NCI-H2107 treated with DMSO at 0.1 percent for 48 hours (cell line): ENCODE measurements around the gene UBE2D4.
"Not testable (repeated sequence)": the region's sequence is repeated elsewhere in the genome, so short reads cannot be mapped to it uniquely, and the experiment has no call there.

ENCODE experiments used
- DNase-seq: peaks from one replicate; lab custom pipeline; 2025; ENCODE audit not compliant: unreplicated experiment; lab: John Stamatoyannopoulos, UW

UBE2D4 gene

GRCh38 chr7:43925984-43926797 lies at the start of gene UBE2D4:
Gene UBE2D4 (plus strand): TSS chr7:43926436. CDS start chr7:43926533, 97 bp downstream.
- DNase-seq: peak; percentile 69

- DNase-seq: no peak
Measured at GRCh38 chr7:43876976-43877745, 49.1 kb upstream of the UBE2D4 start.

GRCh38 chr7:43877968-43878864 lies 48.0 kb upstream of the UBE2D4 start:
- no peak for DNase-seq

- DNase-seq: no peak
Measured at GRCh38 chr7:43878867-43879266, 47.4 kb upstream of the UBE2D4 start.

GRCh38 chr7:43879477-43879876 lies 46.8 kb upstream of the UBE2D4 start:
- no peak for DNase-seq

- DNase-seq: no peak
Measured at GRCh38 chr7:43880596-43880995, 45.6 kb upstream of the UBE2D4 start.

- DNase-seq: no peak
Measured at GRCh38 chr7:43884209-43884608, 42.0 kb upstream of the UBE2D4 start.

- DNase-seq: no peak
Measured at GRCh38 chr7:43884617-43885016, 41.6 kb upstream of the UBE2D4 start.

GRCh38 chr7:43888993-43889945 lies 37.0 kb upstream of the UBE2D4 start:
- no peak for DNase-seq

- no peak for DNase-seq
Measured at GRCh38 chr7:43890468-43890867, 35.8 kb upstream of the UBE2D4 start.

GRCh38 chr7:43891069-43891955 lies 34.9 kb upstream of the UBE2D4 start:
- no peak for DNase-seq

GRCh38 chr7:43895847-43896415 lies 30.3 kb upstream of the UBE2D4 start:
- no peak for DNase-seq

GRCh38 chr7:43898571-43898970 lies 27.7 kb upstream of the UBE2D4 start:
- not testable (repeated sequence) for DNase-seq

- DNase-seq: no peak
Measured at GRCh38 chr7:43902542-43903054, 23.6 kb upstream of the UBE2D4 start.

- no peak for DNase-seq
Measured at GRCh38 chr7:43904533-43905208, 21.6 kb upstream of the UBE2D4 start.

- no peak for DNase-seq
Measured at GRCh38 chr7:43905209-43905946, 20.9 kb upstream of the UBE2D4 start.

- DNase-seq: peak; percentile 45
Measured at GRCh38 chr7:43905956-43906330, 20.3 kb upstream of the UBE2D4 start.
